Endometrium (tissue), 2 donors: Measurements from ENCODE around the gene PDAP1.
"Not testable (repeated sequence)": the region's sequence is repeated elsewhere in the genome, so short reads cannot be mapped to it uniquely, and the experiment has no call there.

Source experiments
- FAIRE-seq: peaks from 2 replicates; lab custom pipeline; 2012; peaks lifted over from hg19 to GRCh38; lab: Jason Lieb, UNC
- donor health status: control.
- donor health status: control.

PDAP1 gene

GRCh38 chr7:99375070-99375807 lies 33.2 kb downstream of the PDAP1 start:
- no peak for FAIRE-seq

GRCh38 chr7:99374111-99375064 lies 34.0 kb downstream of the PDAP1 start, which contains the start of gene ARPC1B:
TSS of gene ARPC1B (plus strand) at chr7:99374730. CDS start at chr7:99385715, 10,985 bp downstream.
- FAIRE-seq = no peak

GRCh38 chr7:99373091-99374066 lies 35.0 kb downstream of the PDAP1 start:
- no peak for FAIRE-seq

GRCh38 chr7:99372275-99373090 lies 35.9 kb downstream of the PDAP1 start:
- FAIRE-seq = no peak

- FAIRE-seq = no peak
Observed at GRCh38 chr7:99371376-99371920, 36.9 kb downstream of the PDAP1 start.

- FAIRE-seq = no peak
Observed at GRCh38 chr7:99369767-99370391, 38.5 kb downstream of the PDAP1 start.

GRCh38 chr7:99368750-99369389 lies 39.5 kb downstream of the PDAP1 start:
- FAIRE-seq = no peak

- FAIRE-seq = no peak
Observed at GRCh38 chr7:99366646-99367045, 41.8 kb downstream of the PDAP1 start.

- no peak for FAIRE-seq
Observed at GRCh38 chr7:99365318-99366141, 42.9 kb downstream of the PDAP1 start.

- FAIRE-seq = no peak
Observed at GRCh38 chr7:99363286-99363685, 45.1 kb downstream of the PDAP1 start.

- FAIRE-seq = peak; percentile 91
Observed at GRCh38 chr7:99362801-99363200, 45.6 kb downstream of the PDAP1 start.

- no peak for FAIRE-seq
Observed at GRCh38 chr7:99359465-99360154, 48.8 kb downstream of the PDAP1 start.

- not testable (repeated sequence) for FAIRE-seq
Observed at GRCh38 chr7:99358521-99358920, 49.9 kb downstream of the PDAP1 start.

- FAIRE-seq = no peak
Observed at GRCh38 chr7:99357701-99358490, 50.5 kb downstream of the PDAP1 start.

- FAIRE-seq = no peak
Observed at GRCh38 chr7:99355098-99355497, 53.3 kb downstream of the PDAP1 start.

GRCh38 chr7:99352247-99352646 lies 56.1 kb downstream of the PDAP1 start:
- no peak for FAIRE-seq

- FAIRE-seq = not testable (repeated sequence)
Observed at GRCh38 chr7:99350641-99351040, 57.8 kb downstream of the PDAP1 start.
